GM19035 (cell line): ENCODE results near the gene BANP.
"Not testable (repeated sequence)": the region's sequence is repeated elsewhere in the genome, so short reads cannot be mapped to it uniquely, and the experiment has no call there.

Experiments used
- ATAC-seq: cut with Tn5 transposase; IDR thresholded peaks from one replicate; pipeline ENCODE4 v1.9.1; 2021; ENCODE audit not compliant: unreplicated experiment

The BANP gene

GRCh38 chr16:88077328-88078108, 126.3 kb downstream of the BANP start:
- ATAC-seq: no peak

- no peak for ATAC-seq
These were observed 127.0 kb downstream of the BANP start for GRCh38 chr16:88078111-88078775.

- ATAC-seq: no peak
These were observed 132.3 kb downstream of the BANP start for GRCh38 chr16:88083582-88083981.

GRCh38 chr16:88084881-88085280, 133.6 kb downstream of the BANP start:
- no peak for ATAC-seq

GRCh38 chr16:88086571-88087516, 135.6 kb downstream of the BANP start:
- ATAC-seq: no peak

GRCh38 chr16:88087517-88087877, 136.3 kb downstream of the BANP start:
- ATAC-seq: no peak

GRCh38 chr16:88088161-88088581, 136.9 kb downstream of the BANP start:
- no peak for ATAC-seq

- ATAC-seq: not testable (repeated sequence)
These were observed 137.4 kb downstream of the BANP start for GRCh38 chr16:88088611-88089010.

- not testable (repeated sequence) for ATAC-seq
These were observed 137.8 kb downstream of the BANP start for GRCh38 chr16:88089071-88089470.

- not testable (repeated sequence) for ATAC-seq
These were observed 138.6 kb downstream of the BANP start for GRCh38 chr16:88089632-88090376.

- ATAC-seq: not testable (repeated sequence)
These were observed 139.3 kb downstream of the BANP start for GRCh38 chr16:88090377-88091175.

- not testable (repeated sequence) for ATAC-seq
These were observed 140.2 kb downstream of the BANP start for GRCh38 chr16:88091221-88091971.

GRCh38 chr16:88091972-88092302, 140.7 kb downstream of the BANP start:
- ATAC-seq: not testable (repeated sequence)

- not testable (repeated sequence) for ATAC-seq
These were observed 141.7 kb downstream of the BANP start for GRCh38 chr16:88092791-88093555.

- not testable (repeated sequence) for ATAC-seq
These were observed 142.5 kb downstream of the BANP start for GRCh38 chr16:88093556-88094252.

- not testable (repeated sequence) for ATAC-seq
These were observed 143.0 kb downstream of the BANP start for GRCh38 chr16:88094253-88094575.

- ATAC-seq: not testable (repeated sequence)
These were observed 143.7 kb downstream of the BANP start for GRCh38 chr16:88094900-88095299.

- ATAC-seq: not testable (repeated sequence)
These were observed 145.4 kb downstream of the BANP start for GRCh38 chr16:88096659-88097058.
